ENCODE results near the gene MAP1LC3B.
"Not testable (repeated sequence)": the region's sequence is repeated elsewhere in the genome, so short reads cannot be mapped to it uniquely, and the experiment has no call there.

MAP1LC3B gene

DNA sequence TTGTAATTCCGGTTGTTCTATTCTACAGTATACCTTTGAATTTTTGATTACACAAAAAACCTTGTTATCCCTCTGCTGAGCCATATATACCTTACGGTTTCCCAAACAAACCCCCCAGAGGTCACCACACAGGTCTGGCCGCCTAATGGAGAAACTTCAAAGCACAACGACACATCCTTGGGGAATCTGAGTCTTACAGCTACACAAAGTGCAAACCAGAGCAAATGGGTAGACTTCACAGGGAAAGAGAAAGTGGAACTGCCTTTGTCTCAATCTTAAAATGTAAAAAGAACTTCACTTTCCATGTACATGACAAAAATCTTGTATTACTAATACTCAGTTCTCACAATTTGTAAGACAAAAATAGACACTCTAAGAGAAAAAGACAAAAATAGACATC is 11.3 kb upstream of the MAP1LC3B start:
- DNase-seq (ENCODE audit: low read depth in 2 of 2) = no peak

DNA sequence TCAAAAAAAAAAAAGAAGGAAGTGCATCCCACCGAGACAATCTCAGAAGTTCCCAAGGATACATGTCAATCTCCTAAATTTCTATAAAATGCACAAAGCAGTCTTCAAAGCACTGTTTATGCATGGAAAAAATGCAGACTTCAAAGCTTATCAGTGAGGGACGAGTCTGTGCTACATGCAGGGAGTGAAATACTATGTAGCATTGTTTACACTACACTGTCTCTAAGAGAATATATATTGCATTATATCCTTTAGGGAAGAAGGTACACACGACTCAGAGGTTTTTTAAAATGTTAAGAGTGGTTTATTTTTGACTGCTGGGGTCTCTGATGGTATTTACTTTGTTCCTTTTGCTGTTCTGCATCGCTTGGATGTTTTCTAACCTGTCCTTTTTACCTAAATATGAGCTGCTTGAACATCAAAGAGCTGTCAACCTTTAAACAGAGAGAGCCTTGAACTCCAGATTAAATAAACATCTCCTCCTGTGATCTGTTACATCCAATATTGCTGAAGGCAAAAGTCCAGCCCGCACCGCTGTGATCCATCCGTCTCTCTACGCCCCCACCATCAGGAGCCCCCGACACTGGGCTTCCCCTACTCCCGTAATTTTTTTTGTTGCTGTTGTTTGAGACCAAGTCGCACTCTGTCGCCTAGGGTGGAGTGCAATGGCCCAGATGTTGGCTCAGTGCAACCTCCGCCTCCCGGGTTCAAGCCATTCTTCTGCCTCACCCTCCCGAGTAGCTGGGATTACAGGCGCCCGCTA is 9.9 kb upstream of the MAP1LC3B start:
- DNase-seq (ENCODE audit: low read depth in 2 of 2) = no peak

DNA sequence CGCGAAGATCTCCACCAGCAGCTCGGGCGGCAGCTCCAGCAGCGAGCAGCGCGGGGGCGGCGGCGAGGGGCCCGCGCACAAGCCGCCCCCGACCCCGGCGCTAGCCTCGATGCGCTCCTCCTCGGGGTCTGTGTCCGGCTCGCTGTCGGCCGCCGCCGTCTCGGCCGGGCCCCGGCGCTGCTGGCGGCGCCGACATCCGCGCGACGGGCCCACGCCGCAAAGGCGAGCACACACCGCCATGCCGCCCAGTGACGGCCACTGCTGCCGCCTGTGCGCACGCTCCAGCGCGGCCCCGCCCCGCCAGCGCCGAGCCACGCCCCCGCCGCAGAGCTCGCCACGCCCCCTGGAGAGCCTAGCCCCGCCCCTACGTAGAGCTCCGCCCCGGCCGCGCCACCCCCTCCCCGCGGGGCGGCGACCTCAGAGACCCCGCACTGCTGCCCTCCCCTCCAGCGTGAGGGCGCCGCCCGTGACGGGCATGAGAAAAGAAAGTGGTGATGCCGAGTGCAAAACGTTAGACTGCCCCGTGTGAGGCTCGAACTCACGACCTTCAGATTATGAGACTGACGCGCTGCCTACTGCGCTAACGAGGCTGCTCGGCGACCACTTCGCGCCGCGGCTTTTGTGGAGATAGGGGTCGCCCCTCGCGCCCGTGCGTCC is 8.5 kb upstream of the MAP1LC3B start, which contains the start of gene FBXO31:
Gene FBXO31, minus strand, starts transcription at position 272 of the 657 bp plus-strand sequence. Its CDS starts 32 bp downstream, at position 240.
- DNase-seq (ENCODE audit: low read depth in 2 of 2) = peak; percentile 80 to 90

DNA sequence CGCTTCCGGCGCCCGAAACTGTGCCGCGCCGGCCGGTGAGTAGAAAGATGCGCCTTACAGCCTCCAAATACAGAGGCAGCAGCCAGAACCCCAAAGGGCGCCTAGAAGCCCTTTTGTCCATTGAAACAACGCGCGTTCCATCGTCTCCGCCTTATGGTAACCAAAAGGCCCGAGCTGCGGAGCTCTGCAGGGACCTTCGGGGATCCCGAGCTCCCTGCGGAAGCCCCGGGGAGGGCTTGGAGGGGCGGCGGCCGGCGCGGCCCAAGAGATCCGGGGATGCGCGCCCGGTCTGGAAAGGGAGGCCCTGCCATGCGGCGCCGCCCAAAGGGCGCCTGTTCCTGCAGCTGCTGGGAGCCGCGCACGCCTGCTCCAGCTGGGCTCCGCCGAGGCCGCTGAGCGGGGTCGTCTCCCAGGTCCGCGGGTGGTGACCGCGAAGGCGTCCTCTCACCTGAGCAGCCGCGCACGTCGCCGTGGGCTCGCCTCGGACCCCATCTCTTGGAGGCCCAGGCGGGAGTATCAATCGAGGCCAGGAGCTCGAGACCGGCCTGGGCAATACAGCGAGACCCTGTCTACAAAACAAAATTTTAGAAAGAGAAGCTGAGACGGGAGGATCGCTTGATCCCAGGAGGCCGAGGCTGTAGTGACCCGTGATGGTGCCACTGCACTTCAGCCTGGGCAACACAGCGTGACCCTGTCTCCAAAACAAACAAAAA is 7.8 kb upstream of the MAP1LC3B start:
- DNase-seq (ENCODE audit: low read depth in 2 of 2) = no peak

DNA sequence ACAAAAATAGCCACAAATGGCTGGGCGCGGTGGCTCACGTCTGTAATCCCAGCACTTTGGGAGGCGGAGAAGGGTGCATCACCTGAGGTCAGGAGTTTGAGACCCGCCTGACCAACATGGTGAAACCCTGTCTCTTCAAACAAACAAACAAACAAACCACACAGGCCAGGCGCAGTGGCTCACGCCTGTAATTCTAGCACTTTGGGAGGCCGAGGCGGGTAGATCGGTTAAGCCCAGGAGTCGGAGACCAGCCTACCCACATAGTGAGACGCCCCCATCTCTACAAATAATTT is 7.3 kb upstream of the MAP1LC3B start:
- not testable (repeated sequence) for DNase-seq (ENCODE audit: low read depth in 2 of 2)

DNA sequence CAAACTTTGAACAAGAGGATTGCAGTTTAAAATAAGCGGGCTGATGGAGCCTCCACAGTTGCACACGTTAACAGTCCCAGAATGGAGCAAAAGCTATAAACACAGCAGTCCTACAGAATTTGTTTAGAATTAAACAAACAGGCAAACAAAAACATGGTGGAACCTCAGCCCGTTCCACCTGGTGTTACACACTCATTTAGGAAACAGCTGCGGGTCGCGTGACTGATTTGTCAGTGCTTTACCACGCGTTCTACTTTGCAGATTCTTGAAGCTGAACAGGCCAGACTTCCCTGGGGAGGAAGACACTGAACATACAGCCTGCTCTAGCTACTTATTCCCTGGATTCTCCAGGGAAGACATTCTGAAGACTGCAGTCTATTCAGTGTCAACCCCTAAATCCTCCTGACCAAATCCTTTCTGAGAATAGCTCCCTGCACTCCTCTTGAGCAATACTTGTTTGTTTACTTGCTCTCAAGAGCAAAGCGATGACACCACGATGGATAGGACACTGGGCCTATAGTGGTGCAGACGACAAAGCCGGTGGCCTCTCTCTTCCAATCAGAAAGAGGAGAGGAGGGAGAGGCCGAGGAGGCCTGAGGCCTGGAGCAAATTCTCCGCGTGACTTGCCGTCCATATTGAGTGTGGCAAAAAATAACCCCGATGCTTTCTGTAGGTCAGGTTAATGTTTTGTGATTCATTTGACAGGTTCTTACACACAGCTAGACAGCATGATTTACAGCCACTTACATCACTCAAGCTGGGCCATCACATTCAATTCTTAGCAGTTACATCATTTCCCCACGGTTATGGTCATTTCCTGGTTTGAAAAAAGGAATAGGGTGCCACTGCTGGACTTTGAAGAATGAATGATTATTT is 4.0 kb upstream of the MAP1LC3B start:
- peak in 1 of 2 donors; percentile 74 for DNase-seq (ENCODE audit: low read depth in 2 of 2)

DNA sequence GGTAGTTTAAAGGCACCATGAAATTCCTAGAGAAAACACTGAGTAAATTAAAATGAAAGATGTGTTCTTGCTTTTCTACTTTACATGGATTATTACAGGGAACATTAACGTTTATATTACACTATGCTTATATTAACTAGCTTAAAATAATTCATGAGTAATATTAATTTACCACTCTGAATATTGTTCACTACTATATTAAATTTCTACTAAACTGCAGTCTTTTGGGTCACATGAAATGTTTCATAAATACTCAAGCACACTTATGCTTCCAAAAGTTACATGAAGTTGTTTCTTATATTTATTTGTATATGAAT is 3.4 kb upstream of the MAP1LC3B start:
- no peak for DNase-seq (ENCODE audit: low read depth in 2 of 2)

DNA sequence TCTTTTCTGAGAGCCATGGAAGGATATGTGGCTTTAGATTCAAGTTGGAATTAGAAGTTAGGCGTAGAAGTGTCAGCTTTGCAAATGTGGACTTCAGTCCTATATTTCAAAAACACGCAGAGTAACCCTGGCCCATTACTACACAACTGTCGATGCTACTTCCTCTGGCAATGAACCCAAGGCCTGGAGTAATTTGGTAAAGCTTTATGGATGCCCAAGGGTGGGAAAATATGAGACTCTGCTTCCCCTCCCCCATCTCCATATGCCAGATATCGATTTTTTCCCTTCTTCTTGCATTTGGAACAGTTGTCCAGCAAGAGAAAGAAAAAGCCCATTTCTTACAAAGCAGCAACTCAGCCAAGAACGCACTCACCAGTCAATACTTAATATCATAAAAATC is 2.9 kb upstream of the MAP1LC3B start:
- no peak for DNase-seq (ENCODE audit: low read depth in 2 of 2)

DNA sequence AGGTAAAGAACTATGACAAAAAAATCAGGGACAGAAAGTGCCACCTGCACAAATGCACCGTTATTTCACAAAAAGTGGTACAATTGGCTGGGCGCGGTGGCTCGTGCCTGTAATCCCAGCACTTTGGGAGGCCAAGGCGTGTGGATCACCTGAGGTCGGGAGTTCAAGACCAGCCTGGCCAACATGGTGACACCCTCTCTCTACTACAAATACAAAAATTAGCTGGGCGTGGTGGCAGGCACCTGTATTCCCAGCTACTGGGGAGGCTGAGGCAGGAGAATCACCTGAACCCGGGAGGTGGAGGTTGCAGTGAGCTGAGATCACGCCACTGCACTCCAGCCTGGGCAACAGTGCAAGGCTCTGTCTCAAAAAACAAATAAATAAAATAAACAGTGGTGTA is 2.2 kb upstream of the MAP1LC3B start:
- not testable (repeated sequence) for DNase-seq (ENCODE audit: low read depth in 2 of 2)

DNA sequence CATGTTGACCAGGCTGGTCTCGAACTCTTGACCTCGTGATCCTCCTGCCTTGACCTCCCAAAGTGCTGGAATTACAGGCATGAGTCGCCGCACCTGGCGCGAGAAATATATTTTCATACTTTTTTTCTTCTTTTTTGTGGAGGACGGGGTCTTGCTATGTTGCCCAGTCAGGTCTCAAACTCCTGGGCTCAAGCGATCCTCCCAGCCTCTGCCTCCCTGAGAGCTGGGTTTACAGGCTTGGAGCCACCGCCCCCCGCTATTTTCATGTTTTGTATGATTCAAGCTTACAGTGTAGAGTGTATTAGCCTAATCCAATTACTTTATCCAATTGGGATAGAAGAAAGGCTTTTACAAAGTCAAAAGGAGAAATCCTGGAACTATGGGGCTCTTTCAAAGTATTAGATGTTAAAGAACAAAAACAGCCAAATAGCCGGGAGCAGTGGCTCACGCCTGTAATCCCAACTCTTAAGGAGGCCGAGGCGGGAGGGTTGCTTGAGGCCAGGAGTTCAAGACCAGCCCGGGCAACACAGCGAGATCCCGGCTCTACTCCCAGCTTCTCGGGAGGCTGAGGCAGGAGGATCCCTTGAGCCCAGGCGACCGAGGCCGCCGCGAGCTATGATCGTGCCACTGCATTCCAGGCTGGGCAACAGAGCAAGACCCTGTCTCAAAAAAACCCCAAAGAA is 1.4 kb upstream of the MAP1LC3B start:
- no peak for DNase-seq (ENCODE audit: low read depth in 2 of 2)

DNA sequence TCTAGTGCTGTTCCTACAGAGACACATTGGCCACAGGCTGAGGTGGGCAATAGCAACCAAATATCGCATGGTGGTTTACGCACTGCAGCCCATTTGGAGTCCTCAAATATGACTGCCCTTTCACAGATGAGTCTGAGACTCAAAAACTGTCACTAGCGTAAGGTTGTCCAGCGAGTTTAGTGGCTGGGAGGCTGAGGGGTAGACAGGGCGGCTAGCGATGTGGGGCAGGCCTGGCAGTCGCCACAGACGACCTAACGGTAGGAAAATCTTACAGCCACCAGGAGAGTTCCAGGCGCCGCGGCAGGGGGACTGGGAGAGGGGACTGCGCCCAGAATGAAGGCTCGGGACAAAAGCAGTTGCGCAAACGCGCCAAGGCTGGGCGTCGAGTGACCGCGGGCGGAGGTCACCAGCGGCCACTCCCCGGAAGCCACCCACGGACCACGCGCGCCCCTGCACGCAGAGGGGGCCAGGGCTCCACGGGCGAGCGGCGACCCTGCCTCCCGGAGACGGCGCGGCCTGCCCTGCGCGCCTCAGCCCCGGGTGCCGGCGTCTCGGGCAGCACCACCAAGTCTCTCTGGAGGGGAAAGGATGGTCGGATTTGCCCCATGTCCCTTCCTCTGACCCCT is 699 bp upstream of the MAP1LC3B start:
- no peak for DNase-seq (ENCODE audit: low read depth in 2 of 2)

DNA sequence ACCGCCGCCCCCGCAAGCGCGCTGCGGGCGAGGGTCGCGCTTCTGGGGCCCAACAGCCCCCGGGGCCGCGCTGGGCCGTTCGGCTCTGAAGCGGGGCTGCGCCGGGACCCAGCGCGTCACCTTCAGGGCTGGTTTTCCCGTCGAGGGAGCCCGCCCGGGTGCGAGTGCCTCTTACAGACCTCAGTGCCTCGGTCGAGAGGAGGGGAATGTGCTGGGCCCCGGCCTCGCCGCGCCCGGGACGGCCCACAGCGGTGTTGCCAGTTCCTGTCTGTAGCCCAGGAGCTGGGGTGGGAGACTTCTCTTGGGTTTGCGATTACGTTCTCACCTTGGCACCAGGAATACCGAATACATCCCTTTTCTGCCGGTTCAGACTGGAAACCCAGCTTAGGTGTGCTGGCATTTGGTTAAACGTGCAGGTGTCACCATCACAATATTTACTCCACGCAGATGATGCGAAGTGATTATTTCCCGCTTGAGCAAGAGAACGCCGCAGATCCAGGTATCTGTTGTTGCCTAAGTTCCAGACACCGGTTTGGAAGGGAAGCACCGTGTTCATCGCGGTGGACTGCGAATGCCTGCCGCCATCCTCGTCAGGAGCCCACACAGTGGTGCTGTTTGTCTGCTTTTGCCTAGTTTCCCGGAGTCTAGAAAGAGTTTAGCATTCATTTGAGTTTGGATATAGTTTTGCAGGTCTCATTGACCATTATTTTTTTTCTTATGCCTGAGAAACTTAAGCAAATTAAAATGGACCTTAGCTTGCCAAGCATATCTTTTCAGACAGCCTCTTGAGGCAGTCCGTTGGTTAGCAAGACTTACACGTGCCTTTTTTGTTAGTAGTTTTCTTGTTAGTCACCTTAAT is 914 bp downstream of the MAP1LC3B start:
- DNase-seq (ENCODE audit: low read depth in 2 of 2) = no peak

DNA sequence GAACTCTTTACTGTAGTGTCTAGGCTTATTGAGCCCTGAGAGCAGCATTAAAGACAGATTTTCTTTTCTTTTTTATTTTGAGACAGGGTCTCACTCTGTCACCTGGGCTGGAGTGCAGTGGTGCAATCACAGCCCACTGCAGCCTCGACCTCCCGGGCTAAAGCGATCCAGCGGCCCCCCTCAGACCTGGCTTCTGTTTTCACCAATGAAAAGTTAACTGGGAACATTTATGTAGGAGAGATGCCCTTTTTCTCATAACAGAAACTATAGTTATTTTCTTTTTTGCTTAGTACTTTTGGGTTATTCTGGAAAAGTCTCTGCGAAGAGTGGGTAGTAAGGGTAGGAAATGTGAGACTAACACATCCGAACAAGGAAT is 1.5 kb downstream of the MAP1LC3B start:
- no peak for DNase-seq (ENCODE audit: low read depth in 2 of 2)

DNA sequence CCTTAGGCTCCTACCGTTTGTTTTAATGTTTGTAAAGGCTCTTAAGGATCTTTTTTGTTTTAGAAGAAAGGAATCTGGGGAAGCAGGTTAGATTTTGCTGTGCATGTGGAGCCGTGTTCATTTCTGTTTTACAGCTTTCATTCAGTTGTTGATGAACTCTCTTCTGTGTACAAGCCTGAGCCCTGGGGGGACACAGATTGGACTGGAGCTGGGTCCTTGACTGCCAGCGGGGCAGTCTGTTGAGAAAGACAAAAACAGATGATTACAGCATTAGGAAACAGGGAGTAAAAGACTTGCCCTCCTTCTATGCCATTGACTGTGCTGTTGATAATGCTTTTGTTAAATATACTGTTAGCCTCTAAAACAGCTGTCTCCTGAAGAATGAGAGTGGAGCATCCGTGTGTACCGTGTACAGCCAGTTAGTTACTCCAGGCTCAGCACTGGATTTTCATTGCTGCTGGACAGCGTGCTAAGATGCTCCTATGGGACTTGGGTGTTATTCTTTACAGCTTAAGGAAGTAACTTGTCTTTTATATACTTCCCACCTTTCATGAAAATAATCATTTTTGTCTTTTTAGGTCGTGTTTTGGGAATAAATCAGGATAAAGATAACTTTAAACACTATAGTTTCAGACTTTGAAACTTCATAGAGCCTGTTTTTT is 3.2 kb downstream of the MAP1LC3B start:
- DNase-seq (ENCODE audit: low read depth in 2 of 2) = no peak

DNA sequence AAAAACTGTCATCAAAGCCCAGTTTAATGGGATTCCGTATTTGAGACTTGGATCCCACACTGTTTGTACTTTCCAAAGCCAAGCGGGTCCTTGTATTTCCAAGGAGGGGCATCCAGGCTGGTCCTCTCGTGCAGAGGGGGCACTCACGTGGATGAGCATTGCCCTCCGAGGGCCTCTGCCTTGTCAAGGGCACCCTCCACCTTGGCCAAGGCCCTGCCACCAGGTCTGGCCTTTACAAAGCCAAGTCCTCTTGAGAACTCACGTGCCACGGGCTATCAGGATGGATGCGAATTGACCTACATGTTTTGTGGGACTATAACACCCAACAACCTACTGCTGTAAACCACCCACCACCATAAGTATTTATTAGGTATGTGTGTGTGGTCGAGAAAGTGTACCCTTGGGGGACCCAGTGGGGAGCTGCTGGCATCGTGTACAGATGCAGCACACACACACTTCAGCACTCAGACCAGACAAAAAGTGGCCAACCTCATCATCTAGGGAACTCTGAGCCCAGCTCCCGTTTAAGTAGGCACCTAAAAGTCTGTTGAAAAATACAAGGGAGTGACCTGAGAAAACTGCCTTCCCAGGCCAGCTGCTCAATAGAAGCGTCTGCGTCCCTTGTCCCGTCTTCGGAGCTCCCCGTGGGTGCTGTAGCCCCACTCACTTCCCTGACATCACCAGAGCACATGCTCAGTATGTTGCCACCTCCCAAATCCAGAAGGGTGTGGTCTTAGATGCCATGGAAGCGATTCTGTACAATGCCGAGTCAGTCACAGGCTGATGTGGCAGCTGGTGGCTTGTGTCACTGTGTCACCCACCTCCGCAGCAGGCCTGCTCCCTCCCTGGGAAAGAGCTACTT is 12.9 kb downstream of the MAP1LC3B start:
- no peak for DNase-seq (ENCODE audit: low read depth in 2 of 2)

DNA sequence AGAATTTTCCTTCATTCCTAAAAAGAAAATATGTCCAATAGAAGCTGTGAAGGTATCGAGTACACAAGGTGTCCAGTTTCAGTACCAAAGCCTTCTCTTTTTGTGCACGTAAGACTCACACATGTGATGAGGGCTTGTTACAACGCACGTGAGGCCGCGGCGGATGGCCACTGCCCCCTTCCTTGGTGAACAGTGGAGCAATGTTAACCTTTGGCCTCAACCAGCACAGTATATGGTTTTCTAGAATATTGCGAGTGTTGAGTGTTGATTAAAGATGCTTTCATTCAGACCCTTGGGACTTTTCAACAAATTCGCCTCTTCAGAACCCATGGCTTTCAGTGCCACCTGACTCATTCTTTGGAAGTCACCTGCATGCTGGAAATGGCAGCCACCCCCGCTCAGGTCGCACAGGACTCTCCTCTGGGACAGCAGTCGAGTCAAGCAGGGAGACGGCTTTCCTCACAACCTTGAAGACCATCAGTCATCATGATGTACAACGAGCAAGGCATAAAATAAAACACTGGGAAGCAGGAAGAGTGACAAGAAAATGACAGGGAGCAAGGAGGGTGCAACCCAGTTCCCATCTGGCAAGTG is 14.5 kb downstream of the MAP1LC3B start:
- DNase-seq (ENCODE audit: low read depth in 2 of 2) = no peak

DNA sequence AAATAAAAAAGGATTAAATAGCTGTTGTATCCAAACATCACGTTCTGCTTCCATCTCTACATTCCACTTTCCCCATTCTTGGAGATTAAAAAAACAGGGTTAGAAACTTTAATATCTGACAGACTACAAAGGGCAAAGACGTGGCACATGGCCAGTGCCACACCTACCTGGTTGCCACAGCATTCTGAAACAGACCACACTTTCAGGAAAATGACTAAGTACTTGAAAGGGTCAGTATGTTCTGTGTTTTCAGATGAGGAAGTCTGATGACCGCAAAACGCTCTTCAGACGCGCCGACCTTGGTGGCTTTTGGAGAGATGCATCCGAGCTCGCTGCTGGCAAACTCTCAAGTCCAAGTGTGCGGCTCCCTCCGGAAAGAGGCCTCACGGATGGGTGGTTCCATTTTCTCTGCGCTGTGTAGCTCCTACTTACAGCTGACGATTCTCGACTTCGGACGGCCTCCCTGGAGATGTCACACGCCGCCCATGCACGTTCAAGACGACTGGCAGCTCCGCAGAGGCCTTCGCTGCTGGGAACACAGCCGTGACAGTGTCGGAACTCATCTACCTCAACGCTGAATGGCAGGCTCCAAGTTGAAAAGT is 15.5 kb downstream of the MAP1LC3B start:
- no peak for DNase-seq (ENCODE audit: low read depth in 2 of 2)

DNA sequence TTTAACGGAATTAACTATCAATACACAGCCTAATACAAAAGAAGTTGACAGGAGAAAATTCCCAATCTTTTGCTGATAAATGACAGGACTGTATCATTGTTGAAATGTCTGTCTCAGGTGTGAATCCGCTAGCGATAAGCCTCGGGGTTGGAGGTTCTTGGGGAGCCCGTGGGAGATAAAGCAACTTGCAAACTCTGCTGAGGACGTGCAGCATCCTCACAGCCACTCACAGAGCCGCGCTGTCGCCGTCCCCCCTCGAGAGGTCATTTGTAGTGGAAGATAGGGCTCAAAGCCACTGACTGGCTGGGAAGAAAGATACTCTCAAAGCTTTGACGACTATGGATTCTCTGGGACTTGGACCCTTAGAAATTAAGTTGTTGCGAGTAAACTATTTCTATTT is 17.0 kb downstream of the MAP1LC3B start:
- no peak for DNase-seq (ENCODE audit: low read depth in 2 of 2)
